ENCODE data around the gene BSG.

The BSG gene

DNA sequence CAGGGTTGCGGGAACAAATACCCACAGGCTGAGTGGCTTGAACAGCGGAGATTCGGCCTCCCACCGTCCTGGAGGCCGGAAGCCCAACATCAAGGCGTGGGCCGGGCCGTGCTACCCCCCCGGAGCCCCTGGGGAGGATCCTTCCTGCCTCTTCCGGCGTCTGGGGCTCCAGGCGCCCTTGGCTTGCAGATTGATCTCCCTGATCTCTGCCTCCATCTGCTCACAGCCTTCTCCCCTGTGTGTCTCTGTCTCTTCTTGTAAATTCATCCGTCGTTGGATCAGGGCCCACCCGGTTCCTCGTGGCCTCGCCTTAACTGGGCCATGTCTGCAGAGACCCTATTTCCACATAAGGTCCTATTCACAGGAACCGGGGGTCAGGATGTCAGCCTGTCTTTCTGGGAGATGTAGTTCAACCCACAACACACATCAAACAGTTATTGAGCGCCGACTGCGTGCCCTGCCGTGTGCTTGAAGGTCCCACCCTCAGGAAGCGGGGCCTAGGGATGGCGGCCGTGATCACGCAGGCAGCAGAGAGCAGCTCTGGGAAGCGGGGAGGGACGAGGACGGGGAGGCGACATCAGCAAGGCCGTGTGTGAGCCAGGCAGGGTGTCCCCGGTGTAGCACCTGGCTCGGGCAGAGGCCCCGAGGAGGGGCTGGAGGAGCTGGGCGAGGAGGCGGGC lies 38.5 kb downstream of the BSG start:
- no peak overlapping the region for H3K27ac ChIP-seq (ENCODE audit: low read depth, low read length)
- H3K4me3 ChIP-seq (ENCODE audit: low read length): no peak overlapping the region
- H3K27me3 ChIP-seq (ENCODE audit: control insufficient read depth, insufficient read depth, low read length): no peaks in the 10 kb centered on the region
- H3K36me3 ChIP-seq (ENCODE audit: control insufficient read depth, insufficient read depth, low read length): no peaks in the 10 kb centered on the region
- no peak overlapping the region for H3K9ac ChIP-seq (ENCODE audit: low read length)
- H3K4me1 ChIP-seq (ENCODE audit: control insufficient read depth, insufficient read depth, low read length): no peaks in the 10 kb centered on the region

- Histone ChIP-seq H3K9ac (ENCODE audit: low read length) (no peak overlapping the region), H3K4me1 (ENCODE audit: control insufficient read depth, insufficient read depth, low read length) (no peaks in the 10 kb centered on the region), H3K27me3 (ENCODE audit: control insufficient read depth, insufficient read depth, low read length) (no peaks in the 10 kb centered on the region), H3K36me3 (ENCODE audit: control insufficient read depth, insufficient read depth, low read length) (no peaks in the 10 kb centered on the region), H3K27ac (ENCODE audit: low read depth, low read length) (no peak overlapping the region), H3K4me3 (ENCODE audit: low read length) (no peak overlapping the region)
Observed at GRCh38 chr19:611481-611868, 39.1 kb downstream of the BSG start.

DNA sequence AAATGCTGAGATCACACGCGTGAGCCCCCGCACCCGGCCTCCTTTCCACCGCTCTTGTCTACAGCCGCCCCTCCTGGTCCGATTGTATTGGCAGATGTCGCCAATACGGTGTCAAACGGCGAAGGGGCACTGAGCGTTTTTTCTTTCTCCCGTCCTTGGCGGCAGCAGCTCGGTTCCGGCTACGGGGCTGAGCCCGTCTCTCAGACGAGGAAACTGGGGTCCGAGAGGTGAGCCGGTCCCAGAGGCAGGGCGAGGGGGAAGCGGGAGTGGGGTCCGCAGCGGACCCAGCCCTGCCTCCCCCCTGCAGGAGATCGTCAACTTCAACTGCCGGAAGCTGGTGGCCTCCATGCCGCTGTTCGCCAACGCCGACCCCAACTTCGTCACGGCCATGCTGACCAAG lies 40.5 kb downstream of the BSG start:
- Histone ChIP-seq H3K4me3 (ENCODE audit: low read length) (no peak overlapping the region), H3K36me3 (ENCODE audit: control insufficient read depth, insufficient read depth, low read length) (no peaks in the 10 kb centered on the region), H3K4me1 (ENCODE audit: control insufficient read depth, insufficient read depth, low read length) (no peaks in the 10 kb centered on the region), H3K27me3 (ENCODE audit: control insufficient read depth, insufficient read depth, low read length) (no peaks in the 10 kb centered on the region), H3K27ac (ENCODE audit: low read depth, low read length) (no peak overlapping the region), H3K9ac (ENCODE audit: low read length) (no peak overlapping the region)

DNA sequence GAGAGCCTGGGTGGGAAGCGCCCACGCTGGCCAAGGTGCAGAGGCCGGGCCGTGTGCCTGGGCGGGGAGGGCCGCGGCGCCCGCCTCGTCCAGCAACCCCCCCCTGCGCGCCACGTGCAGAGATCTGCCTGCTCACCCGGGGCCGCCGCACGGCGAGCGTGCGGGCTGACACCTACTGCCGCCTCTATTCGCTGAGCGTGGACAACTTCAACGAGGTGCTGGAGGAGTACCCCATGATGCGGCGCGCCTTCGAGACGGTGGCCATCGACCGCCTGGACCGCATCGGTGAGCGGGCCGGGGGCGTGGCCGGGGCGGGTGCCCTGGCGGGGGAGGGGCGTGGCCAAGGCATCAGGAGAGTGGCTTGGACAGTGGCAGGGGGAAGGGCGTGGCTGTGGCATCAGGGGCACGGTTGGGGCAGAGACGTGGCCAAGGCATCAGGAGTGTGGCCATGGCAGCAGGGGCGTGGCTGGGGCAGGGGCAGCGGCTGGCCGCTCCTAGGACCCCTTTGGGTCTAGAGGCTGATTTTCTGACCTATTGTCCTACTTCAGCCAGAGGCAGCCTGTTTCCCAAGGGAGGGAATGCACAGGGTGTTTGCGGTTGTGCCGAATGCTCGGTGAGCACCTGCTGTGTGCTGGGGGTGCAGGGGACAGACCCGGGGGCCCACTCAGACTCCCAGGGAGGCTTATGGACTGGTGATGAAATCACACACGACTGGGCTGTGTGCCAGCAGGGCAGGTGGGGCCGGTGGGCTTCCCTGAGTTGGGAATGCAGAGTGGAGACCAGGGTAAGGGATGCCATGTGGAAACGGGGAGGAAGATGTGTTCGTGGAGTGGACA lies 41.6 kb downstream of the BSG start:
- H3K9ac ChIP-seq (ENCODE audit: low read length): no peak overlapping the region

DNA sequence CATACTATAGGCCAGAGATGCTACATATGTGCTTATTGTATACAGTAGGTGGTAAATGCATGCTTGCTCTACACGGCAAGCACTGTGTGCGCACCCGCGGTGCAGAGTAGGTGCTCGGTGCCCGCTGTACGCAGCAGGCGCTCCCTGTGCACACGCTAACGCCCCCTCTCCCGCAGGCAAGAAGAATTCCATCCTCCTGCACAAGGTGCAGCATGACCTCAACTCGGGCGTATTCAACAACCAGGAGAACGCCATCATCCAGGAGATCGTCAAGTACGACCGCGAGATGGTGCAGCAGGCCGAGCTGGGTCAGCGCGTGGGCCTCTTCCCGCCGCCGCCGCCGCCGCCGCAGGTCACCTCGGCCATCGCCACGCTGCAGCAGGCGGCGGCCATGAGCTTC lies 43.2 kb downstream of the BSG start:
- H3K4me1 ChIP-seq (ENCODE audit: control insufficient read depth, insufficient read depth, low read length): no peaks in the 10 kb centered on the region
- no peak overlapping the region for H3K9ac ChIP-seq (ENCODE audit: low read length)
- H3K27ac ChIP-seq (ENCODE audit: low read depth, low read length): no peak overlapping the region
- H3K36me3 ChIP-seq (ENCODE audit: control insufficient read depth, insufficient read depth, low read length): peaks cover 12% of the 10 kb centered on the region
- no peaks in the 10 kb centered on the region for H3K27me3 ChIP-seq (ENCODE audit: control insufficient read depth, insufficient read depth, low read length)
- H3K4me3 ChIP-seq (ENCODE audit: low read length): no peak overlapping the region

More for the DNA sequence above, 41.6 kb downstream of the BSG start:
- H3K27me3 ChIP-seq (ENCODE audit: control insufficient read depth, insufficient read depth, low read length): no peaks in the 10 kb centered on the region
- H3K27ac ChIP-seq (ENCODE audit: low read depth, low read length): no peak overlapping the region
- no peak overlapping the region for H3K4me3 ChIP-seq (ENCODE audit: low read length)
- H3K4me1 ChIP-seq (ENCODE audit: control insufficient read depth, insufficient read depth, low read length): no peaks in the 10 kb centered on the region
- H3K36me3 ChIP-seq (ENCODE audit: control insufficient read depth, insufficient read depth, low read length): peaks cover 5% of the 10 kb centered on the region

DNA sequence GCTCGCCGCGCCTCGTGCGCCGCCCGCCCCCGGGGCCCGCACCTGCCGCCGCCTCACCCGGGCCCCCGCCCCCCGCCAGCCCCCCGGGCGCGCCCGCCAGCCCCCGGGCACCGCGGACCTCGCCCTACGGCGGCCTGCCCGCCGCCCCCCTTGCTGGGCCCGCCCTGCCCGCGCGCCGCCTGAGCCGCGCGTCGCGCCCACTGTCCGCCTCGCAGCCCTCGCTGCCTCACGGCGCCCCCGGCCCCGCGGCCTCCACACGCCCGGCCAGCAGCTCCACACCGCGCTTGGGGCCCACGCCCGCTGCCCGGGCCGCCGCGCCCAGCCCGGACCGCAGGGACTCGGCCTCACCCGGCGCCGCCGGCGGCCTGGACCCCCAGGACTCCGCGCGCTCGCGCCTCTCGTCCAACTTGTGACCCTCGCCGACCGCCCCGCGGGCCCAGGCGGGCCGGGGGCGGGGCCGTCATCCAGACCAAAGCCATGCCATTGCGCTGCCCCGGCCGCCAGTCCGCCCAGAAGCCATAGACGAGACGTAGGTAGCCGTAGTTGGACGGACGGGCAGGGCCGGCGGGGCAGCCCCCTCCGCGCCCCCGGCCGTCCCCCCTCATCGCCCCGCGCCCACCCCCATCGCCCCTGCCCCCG lies 43.8 kb downstream of the BSG start:
- H3K27me3 ChIP-seq (ENCODE audit: control insufficient read depth, insufficient read depth, low read length): no peaks in the 10 kb centered on the region
- H3K9ac ChIP-seq (ENCODE audit: low read length): no peak overlapping the region
- H3K4me1 ChIP-seq (ENCODE audit: control insufficient read depth, insufficient read depth, low read length): no peaks in the 10 kb centered on the region
- peaks cover 12% of the 10 kb centered on the region for H3K36me3 ChIP-seq (ENCODE audit: control insufficient read depth, insufficient read depth, low read length)
- H3K4me3 ChIP-seq (ENCODE audit: low read length): no peak overlapping the region
- no peak overlapping the region for H3K27ac ChIP-seq (ENCODE audit: low read depth, low read length)

- Histone ChIP-seq H3K36me3 (ENCODE audit: control insufficient read depth, insufficient read depth, low read length) (peaks cover 12% of the 10 kb centered on the region), H3K4me1 (ENCODE audit: control insufficient read depth, insufficient read depth, low read length) (no peaks in the 10 kb centered on the region), H3K27me3 (ENCODE audit: control insufficient read depth, insufficient read depth, low read length) (no peaks in the 10 kb centered on the region), H3K4me3 (ENCODE audit: low read length) (no peak overlapping the region), H3K27ac (ENCODE audit: low read depth, low read length) (no peak overlapping the region), H3K9ac (ENCODE audit: low read length) (no peak overlapping the region)
Observed at GRCh38 chr19:616747-617526, 44.5 kb downstream of the BSG start.

DNA sequence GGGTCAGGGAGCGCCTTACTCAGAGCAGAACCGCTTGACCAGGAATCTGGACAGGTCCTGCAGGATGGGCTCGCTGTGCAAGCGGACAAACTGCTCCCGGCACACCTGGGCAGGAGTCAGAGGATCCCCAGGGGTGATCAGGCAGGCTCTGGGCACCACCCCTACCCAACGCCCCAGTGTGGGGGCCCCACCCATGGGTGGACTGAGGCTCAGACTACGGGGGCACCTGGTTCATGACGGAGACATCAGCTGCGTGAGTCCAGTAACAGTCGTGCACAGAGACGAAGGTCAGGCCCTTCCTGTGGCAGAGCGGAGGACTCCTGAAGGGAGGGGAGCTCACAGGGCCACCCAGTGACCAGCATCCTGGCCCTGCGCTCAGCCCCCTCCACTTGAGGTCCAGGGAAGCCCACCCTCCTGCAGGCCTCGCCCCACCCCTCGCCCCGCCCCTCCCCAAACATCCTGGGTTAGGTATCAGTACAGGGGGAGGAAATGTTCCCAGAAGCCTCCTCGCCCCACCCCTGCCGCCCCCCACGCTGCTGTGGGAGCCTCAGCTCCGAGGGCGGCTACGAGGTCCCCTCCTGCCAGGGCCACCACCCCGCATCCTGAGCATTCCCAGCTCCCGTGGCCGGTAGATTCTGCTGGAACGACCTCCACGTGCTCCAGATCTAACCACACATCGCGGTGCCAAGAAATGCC lies 45.3 kb downstream of the BSG start:
- Histone ChIP-seq H3K36me3 (ENCODE audit: control insufficient read depth, insufficient read depth, low read length) (peaks cover 12% of the 10 kb centered on the region), H3K27ac (ENCODE audit: low read depth, low read length) (no peak overlapping the region), H3K27me3 (ENCODE audit: control insufficient read depth, insufficient read depth, low read length) (no peaks in the 10 kb centered on the region), H3K4me3 (ENCODE audit: low read length) (no peak overlapping the region), H3K4me1 (ENCODE audit: control insufficient read depth, insufficient read depth, low read length) (no peaks in the 10 kb centered on the region), H3K9ac (ENCODE audit: low read length) (no peak overlapping the region)

DNA sequence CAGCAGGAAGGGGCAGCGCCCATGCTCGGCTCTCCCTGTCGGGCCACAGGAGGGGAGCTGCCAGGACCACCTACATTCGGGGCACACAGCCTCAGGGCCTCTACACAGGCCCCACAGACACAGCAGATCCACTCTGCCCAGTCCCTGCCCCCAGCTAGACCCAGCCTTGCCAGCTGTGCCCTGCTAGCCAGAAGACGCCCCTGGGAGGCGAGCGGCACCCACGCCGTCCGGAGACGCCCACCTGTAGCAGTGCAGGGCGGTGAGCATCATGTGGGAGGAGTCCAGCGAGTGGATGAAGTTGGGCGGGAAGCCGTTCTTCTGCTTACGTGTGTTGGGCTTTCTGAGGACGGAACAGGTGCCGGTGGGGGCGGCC lies 45.8 kb downstream of the BSG start:
- peaks cover 12% of the 10 kb centered on the region for H3K36me3 ChIP-seq (ENCODE audit: control insufficient read depth, insufficient read depth, low read length)
- H3K27me3 ChIP-seq (ENCODE audit: control insufficient read depth, insufficient read depth, low read length): no peaks in the 10 kb centered on the region
- no peak overlapping the region for H3K27ac ChIP-seq (ENCODE audit: low read depth, low read length)
- H3K4me3 ChIP-seq (ENCODE audit: low read length): no peak overlapping the region
- H3K9ac ChIP-seq (ENCODE audit: low read length): no peak overlapping the region
- H3K4me1 ChIP-seq (ENCODE audit: control insufficient read depth, insufficient read depth, low read length): no peaks in the 10 kb centered on the region

DNA sequence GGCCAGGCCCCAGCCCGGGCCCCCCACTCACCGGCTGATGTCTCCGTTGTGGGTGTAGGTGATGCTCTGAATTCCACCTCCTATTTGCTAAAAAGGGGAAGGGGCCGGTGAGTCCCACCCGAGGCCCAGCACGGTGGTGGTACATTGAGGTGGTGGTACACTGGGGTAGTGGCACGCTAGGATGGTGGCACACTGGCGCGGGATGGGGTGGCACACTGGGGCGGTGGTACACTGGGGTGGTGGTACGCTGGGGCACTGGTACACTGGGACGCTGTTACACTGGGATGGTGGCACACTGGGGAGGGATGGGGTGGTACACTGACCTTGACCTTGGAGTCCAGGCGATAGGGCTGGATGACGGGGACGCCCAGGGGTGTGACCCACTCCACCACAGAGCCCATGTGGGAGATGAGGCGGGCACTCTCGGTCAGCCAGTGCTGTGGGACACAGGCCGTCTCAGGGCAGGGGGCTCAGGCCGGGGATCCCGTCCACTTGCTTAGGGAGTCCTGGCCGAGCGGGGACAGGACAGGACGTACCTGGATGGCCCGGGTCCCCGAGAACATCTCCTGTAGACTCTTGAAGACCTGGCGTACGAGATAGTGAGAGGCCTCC lies 46.4 kb downstream of the BSG start:
- Histone ChIP-seq H3K4me3 (ENCODE audit: low read length) (no peak overlapping the region), H3K36me3 (ENCODE audit: control insufficient read depth, insufficient read depth, low read length) (peaks cover 12% of the 10 kb centered on the region), H3K9ac (ENCODE audit: low read length) (no peak overlapping the region), H3K27ac (ENCODE audit: low read depth, low read length) (no peak overlapping the region), H3K27me3 (ENCODE audit: control insufficient read depth, insufficient read depth, low read length) (no peaks in the 10 kb centered on the region), H3K4me1 (ENCODE audit: control insufficient read depth, insufficient read depth, low read length) (no peaks in the 10 kb centered on the region)

DNA sequence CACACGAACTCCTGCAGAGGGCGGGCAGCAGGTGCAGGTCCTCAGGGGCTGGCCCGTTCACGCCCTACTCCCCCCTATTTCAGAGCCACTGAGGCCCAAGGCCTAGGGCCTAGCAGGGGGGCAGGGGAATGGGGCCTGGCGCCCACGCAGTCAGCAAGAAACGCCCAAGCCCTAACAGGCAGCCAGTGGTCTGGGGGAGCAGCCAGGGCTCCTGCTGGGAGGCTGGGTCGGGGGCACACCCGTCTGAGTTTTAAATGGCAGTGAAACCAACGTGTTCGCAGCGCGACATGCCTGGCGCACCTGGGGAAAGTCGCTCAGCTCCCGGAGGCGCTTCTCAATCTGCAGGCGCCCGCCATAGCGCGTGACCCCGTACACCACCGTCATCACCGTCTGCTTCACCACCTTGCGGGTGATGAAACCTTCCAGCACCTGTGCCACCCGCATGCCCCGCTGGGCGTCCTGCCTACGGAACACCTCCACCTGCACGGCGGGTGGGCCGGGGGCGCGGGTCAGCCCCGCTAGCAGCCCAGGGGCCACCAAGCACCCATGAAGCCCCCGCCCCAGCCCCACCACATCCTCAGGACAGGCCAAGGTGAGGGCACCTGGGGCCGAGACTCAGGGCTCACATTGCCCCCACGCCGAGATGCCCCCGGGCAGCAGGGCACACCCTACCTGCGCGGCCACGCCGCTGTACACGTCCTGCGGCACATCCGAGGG lies 47.0 kb downstream of the BSG start:
- no peaks in the 10 kb centered on the region for H3K4me1 ChIP-seq (ENCODE audit: control insufficient read depth, insufficient read depth, low read length)
- H3K36me3 ChIP-seq (ENCODE audit: control insufficient read depth, insufficient read depth, low read length): peaks cover 15% of the 10 kb centered on the region
- H3K4me3 ChIP-seq (ENCODE audit: low read length): no peak overlapping the region
- no peak overlapping the region for H3K9ac ChIP-seq (ENCODE audit: low read length)
- H3K27ac ChIP-seq (ENCODE audit: low read depth, low read length): no peak overlapping the region
- H3K27me3 ChIP-seq (ENCODE audit: control insufficient read depth, insufficient read depth, low read length): no peaks in the 10 kb centered on the region
